DMS53 (cell line): ENCODE measurements around the gene MYDGF.

ENCODE experiments used
- DNase-seq: peaks from one replicate; lab custom pipeline; 2025; lab: John Stamatoyannopoulos, UW

Gene MYDGF

GRCh38 chr19:4673726-4674125 lies 3.6 kb upstream of the MYDGF start:
- no peak for DNase-seq

- no peak for DNase-seq
Observed at GRCh38 chr19:4673216-4673615, 3.1 kb upstream of the MYDGF start.

DNA sequence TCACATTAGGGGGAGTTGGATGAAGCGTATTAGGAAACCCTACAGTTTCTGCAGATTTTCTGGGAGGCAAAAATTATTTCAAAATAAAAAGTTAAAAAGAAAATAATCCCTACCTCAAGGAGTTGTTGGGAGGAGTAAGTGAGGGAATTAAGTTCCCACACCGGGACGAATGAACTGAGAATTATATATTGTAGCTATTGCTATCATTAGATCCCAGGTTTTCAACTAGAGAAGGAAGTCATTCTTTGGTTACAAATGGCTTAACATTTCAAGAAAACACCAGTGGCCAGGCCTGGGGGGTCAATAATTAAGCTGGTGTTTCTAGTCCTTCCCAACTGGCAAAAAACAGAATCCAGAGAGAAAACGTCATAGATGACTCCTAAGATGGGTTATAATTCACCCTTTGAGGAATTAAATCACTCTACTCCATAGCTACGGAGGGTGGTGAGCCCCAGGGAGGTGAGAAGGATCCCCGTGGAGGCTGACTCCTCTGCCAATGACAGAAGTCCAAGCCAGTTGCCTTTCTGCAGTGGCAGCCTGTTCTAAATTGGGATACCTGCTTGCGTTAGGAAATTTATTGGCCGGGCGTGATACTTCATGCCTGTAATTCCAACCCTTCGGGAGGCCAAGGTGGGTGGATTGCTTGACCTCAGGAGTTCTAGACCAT lies 1.2 kb upstream of the MYDGF start:
- no peak for DNase-seq

DNA sequence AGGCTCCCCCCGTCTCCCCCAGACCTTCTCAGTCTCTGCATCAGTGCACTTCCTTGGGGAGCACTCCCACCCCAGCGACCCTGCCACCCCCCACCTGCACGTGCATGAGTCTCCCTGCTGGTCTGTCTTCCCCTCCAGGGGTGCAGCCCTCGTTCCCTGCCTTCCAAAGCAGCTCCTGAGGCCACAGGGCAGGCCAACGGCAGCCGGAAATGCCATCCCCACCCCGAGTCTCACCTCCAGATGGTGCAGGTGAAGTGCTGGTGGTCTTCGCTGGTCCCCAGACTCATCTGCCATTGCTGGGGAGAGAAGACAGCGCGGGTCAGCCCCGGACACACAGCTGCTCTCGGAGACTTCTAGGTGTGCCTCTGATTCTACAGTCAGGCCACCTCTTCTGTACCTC lies 5.5 kb downstream of the MYDGF start:
- DNase-seq = no peak

GRCh38 chr19:4662812-4663211 lies 7.3 kb downstream of the MYDGF start:
- no peak for DNase-seq

GRCh38 chr19:4662020-4662695 lies 8.0 kb downstream of the MYDGF start:
- DNase-seq = no peak

DNA sequence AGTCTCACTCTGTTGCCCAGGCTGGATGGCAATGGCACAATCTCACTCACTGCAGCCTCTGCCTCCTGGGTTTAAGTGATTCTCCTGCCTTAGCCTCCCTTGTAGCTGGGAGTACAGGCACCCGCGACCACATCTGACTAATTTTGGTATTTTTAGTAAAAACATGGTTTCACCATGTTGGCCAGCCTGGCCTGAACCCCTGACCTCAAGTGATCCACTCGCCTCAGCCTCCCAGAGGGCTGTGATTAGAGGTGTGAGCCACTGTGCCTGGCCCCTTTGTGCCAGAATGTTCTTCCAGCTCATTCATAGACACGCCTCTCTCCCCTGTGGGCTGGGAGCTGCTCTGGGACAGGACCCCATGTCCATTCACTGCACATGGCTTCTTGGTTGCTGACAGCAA lies 9.1 kb downstream of the MYDGF start:
- no peak for DNase-seq

DNA sequence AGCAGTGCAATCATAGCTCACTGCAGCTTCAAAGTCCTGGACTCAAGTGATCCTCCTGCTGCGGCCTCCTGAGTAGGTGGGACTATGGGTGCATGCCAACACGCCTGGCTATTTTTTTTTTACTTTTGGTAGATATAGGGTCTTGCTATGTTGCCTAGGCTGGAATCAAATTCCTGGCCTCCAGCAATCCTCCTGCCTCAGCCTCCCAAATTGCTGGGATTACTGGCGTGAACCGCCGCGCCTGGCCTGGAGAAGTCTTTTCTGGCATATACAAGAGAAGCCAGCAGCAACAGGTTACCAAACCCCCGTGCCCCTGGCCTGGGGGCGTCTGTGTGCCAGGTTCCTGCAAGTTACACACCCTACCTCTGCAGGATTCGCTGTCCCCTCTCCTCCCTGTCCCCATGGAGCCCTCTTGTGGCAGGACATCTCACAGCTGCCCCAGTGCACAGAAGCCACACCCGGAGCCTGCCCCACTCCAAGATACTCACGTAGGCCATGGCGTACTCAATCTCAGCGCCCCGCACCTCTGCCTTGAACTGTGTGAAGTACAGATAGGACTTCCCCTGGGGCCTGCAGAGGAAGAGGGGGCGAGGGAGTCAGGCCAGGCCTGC lies 9.9 kb downstream of the MYDGF start:
- peak; percentile 62 for DNase-seq

- DNase-seq = no peak
Observed at GRCh38 chr19:4657835-4658234, 12.3 kb downstream of the MYDGF start.

DNA sequence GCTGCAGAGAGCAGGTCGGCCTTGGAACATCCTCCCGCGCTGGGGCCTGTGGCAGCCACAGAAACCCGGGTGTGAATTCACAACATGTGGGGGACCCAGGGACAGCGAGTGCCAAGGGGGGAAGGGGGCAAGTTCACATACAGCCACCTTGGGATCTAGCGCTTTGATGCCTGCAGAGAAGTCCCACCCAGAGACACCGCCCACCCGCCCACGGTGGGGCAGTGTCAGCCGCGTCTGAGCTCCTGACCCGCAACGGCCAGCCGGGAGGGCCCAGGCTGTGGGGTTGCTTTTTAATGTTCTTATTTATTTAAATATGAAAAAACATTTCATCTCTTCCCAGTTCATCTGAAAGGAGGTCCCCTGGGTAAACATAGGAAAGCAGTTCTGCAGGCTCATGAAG lies 12.9 kb downstream of the MYDGF start:
- DNase-seq = no peak

- no peak for DNase-seq
Observed at GRCh38 chr19:4656102-4656501, 14.0 kb downstream of the MYDGF start.

DNA sequence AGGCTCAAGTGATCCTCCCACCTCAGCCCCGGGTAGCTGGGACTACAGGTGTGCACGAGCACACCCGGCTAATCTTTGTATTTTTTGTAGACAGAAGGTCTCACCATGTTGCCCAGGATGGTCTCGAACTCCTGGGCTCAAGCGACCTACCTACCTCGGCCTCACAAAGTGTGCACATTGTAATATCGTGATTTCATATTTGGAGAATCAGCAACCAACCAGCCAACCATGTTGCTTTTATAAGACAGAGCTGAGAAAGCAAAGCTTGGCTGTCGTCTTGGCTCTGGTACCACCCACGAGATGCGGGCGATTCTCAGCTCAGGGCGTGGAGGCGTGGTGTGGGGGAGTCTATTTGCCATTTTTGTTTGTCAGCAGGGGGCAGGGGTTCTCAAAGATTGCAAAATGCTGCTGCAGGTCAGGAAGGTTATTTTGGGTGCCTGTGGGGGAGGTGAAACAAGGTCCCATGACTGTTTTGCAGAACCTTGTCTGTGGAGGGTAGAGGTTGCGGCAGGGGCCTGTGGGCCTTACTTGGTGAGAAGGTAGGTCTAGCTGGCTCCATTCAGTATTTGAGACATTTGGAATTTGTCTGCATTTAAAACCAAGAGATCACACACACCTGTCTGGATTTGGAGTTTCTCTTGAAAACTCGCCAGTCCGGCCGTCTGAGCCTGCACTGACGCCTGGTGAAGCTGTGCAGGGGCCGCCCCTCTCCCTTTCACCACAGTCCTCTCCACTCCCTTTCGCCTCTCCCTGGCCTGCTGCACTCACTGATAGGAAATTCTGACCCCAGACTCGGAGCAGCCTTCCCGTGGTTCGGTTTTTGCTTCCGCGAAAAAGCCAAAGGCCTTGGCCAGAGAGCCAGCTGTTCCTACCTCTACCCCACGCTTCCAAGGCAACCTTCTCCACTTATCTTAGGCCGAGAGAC lies 15.4 kb downstream of the MYDGF start:
- no peak for DNase-seq

DNA sequence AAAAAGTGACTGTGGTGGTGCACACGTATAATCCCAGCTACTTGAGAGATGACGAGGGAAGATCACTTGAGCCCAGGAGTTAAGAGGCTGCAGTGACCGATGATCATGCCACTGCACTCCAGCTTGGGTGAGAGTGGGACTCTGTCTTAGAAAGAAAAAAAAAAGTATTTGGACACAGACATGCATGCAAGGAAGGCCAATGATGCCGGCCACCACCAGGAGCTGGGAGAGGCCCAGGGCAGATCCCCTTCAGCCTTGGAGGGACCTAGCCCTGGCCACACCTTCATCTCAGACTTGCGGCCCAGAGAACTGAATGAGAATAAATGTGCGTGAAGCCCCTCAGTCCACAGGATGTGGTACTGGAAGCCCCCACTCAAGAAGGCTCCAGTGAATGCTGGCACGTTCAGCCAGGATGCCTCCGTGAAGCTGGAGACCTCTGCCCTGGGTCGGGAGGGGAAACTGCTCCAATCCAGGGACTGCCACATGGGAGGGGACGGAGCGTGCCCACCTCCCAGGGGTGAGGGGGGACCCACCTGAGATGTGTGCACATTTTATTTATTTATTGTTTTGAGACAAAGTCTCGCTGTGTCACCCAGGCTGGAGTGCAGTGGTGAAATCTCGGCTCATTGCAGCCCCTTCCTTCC lies 16.2 kb downstream of the MYDGF start:
- peak; percentile 17 for DNase-seq

DNA sequence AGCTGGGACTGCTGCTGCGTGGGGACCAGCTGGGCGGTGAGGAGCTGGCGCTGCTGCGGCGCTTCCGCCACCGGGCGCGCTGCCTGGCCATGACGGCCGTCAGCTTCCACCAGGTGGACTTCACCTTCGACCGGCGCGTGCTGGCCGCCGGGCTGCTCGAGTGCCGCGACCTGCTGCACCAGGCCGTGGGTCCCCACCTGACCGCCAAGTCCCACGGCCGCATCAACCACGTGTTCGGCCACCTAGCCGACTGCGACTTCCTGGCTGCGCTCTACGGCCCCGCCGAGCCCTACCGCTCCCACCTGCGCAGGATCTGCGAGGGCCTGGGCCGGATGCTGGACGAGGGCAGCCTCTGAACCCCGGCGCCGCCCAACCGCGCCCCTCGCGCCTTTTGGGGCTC lies 18.1 kb downstream of the MYDGF start:
- DNase-seq = no peak

DNA sequence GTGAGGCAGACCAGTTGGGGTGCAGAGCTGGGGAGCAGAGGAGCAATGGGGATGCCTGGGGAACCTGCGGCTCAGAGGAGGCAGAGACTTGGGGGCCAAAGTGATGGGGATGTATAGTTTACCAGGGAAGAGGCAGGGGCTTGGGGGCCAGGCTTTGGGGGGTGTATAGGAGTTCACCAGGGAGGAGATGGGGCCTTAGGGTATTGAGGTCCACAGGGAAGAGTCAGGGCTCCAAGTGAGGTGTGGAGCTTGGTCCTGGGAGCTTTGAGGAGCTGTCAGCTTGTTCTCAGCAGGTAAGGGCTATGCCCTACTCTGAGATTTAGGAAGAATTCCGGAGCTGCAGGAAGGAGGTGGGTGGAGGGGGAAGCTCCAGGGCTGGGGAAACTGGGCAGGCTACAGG lies 20.0 kb downstream of the MYDGF start:
- DNase-seq = no peak

GRCh38 chr19:4649392-4650047 lies 20.6 kb downstream of the MYDGF start:
- DNase-seq = no peak

DNA sequence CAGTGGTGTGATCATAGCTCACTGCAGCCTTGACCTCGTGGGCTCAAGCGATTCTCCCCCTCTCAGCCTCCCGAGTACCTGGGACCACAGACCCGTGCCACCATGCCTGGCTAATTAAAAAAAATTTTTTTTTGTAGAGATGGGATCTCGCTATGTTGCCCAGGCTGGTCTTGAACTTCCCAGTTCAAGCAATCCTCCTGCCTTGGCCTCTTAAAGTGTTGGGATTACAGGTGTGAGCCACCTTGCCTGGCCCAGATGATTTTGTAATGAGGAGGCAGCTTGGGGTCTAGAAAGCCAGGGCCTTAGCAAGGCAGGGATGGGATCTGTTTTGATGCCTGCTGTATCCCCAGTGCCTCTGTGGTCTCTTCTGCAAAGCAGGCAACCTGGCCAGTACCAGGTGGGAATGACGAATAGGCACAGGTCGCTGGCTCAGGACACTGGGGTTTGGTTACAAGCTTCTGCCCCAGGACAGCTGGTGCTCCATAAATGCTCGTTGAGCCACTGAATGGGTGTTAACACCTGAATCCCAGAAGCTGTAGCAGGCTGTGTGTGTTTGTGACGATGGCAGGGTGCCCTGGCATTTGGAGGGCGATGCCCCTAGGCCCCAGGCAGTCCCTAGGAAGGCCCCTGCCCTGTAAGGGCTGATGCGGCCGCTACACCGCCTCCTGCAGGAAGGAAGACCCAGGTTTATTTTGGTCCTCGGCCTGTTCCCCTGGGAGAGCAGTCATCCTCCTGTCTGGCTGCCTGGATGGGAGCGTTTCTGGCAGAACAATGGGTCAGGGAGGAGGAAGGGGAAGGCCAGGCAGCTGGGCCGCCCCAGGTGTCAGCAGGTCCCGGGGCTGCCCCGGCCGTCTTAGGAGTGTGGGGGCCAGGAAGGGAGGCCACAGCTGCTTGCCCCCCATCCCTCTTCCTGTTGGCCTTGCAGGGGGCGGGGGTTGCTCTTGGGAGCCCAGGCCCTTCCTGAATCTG lies 22.2 kb downstream of the MYDGF start:
- no peak for DNase-seq

DNA sequence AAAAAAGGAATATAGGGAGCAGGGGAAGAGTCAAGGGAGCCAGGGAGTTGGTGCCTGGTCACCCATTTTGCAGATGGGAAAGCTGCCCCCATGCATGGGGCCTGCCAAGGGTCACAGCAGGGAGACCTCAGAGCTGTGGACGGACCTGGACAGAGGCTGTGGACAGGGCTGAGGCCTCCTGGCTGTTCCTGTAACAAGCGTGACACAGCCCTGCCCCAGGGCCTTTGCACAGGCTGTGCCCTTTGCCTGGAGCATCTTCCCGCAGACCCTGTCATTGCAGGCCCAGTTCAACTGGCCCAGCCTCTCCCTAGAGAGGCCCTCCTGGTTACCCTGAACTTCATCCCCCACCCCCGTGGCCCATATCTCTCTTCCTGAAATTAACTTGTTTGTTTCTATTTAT lies 24.4 kb downstream of the MYDGF start:
- DNase-seq = no peak

- no peak for DNase-seq
Observed at GRCh38 chr19:4642625-4643024, 27.5 kb downstream of the MYDGF start.

DNA sequence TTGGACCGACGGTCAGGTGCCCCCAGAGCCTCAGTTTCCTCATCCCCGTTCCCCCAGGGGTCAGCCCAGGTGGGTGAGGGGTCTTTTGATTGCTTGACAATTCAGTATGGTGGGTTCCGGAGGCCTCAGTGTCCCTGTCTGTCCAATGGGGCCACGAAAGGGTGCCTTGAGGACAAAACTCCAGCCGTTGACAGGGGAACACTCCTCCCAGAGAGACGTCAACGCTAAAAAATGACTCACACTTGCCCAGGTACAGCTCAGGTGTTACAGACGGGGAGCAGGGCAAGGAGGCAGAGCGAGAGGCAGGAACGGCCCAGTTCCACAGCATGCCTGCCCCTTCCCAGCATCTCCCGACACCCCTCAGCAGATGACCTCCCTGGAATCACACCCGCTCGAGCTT lies 29.0 kb downstream of the MYDGF start:
- no peak for DNase-seq
